Keratinocyte (primary cell): ENCODE measurements around the gene GOLGA6L2. TPM values are rescaled to one million over a fixed set of nuclear protein-coding genes. Genes with fewer than 3 reads are reported as not detected.

Experiments used
- DNase-seq: peaks from one replicate; pipeline ENCODE4 v3.0.0-alpha.2; 2011; ENCODE audit warnings: low read depth, missing footprints, low spot score
- FAIRE-seq: peaks from 2 replicates; lab custom pipeline; 2011; peaks lifted over from hg19 to GRCh38; lab: Jason Lieb, UNC
- H2AFZ ChIP-seq: 2 replicates; pipeline ENCODE4 v1.6.0; 2012; ENCODE audit warnings: low read length, control low read depth, inconsistent platforms; ENCODE audit not compliant: control insufficient read depth
- H3K27ac ChIP-seq: 2 replicates; pipeline ENCODE4 v1.5.1; 2011; ENCODE audit warnings: low read length; ENCODE audit not compliant: control insufficient read depth, insufficient read depth
- H3K27me3 ChIP-seq: 3 replicates; pipeline ENCODE4 v1.6.0; 2011; ENCODE audit warnings: low read length; ENCODE audit not compliant: control insufficient read depth, insufficient read depth; ENCODE audit errors: extremely low read depth
- H3K36me3 ChIP-seq, 2 experiments: 2 replicates in 1 of 2; 3 replicates in 1 of 2; pipeline ENCODE4 v1.5.1; 2011; ENCODE audit warnings: low read length in 2 of 2, mild to moderate bottlenecking in 1 of 2; ENCODE audit not compliant: control insufficient read depth in 2 of 2, insufficient read depth in 2 of 2; ENCODE audit errors: extremely low read depth in 1 of 2
- H3K4me1 ChIP-seq: 3 replicates; pipeline ENCODE4 v1.5.1; 2011; ENCODE audit warnings: low read length; ENCODE audit not compliant: control insufficient read depth, insufficient read depth; ENCODE audit errors: extremely low read depth
- H3K4me2 ChIP-seq: 3 replicates; pipeline ENCODE4 v1.6.0; 2011; ENCODE audit warnings: low read depth, low read length; ENCODE audit not compliant: control insufficient read depth, insufficient read depth; ENCODE audit errors: extremely low read depth
- H3K4me3 ChIP-seq, 3 experiments: fragments of 200-600 bp in 1 of 3; sonication (generic) in 1 of 3; 2 replicates in 2 of 3; 3 replicates in 1 of 3; pipeline ENCODE4 v1.5.1; 2011 to 2016; ENCODE audit warnings: low read length in 3 of 3, mild to moderate bottlenecking in 3 of 3, control low read depth in 2 of 3, inconsistent platforms in 1 of 3, low read depth in 1 of 3, mixed read lengths in 1 of 3, mixed run types in 1 of 3, moderate library complexity in 1 of 3; ENCODE audit not compliant: control insufficient read depth in 2 of 3, insufficient read depth in 2 of 3; ENCODE audit errors: extremely low read depth in 1 of 3
- H3K79me2 ChIP-seq: 2 replicates; pipeline ENCODE4 v1.6.0; 2012; ENCODE audit warnings: low read length; ENCODE audit not compliant: control insufficient read depth, insufficient read depth
- H3K9ac ChIP-seq: 3 replicates; pipeline ENCODE4 v1.6.0; 2011; ENCODE audit warnings: low read length; ENCODE audit not compliant: control insufficient read depth, insufficient read depth; ENCODE audit errors: extremely low read depth
- H3K9me1 ChIP-seq: 3 replicates; pipeline ENCODE4 v1.6.0; 2011; ENCODE audit warnings: low read length; ENCODE audit not compliant: control insufficient read depth, insufficient read depth; ENCODE audit errors: extremely low read depth
- H3K9me3 ChIP-seq: 2 replicates; pipeline ENCODE4 v1.5.1; 2012; ENCODE audit warnings: low read depth, low read length; ENCODE audit not compliant: control insufficient read depth
- H4K20me1 ChIP-seq: 3 replicates; pipeline ENCODE4 v1.6.0; 2011; ENCODE audit warnings: low read length; ENCODE audit not compliant: control insufficient read depth, insufficient read depth; ENCODE audit errors: extremely low read depth
- CTCF ChIP-seq, 3 experiments: IDR thresholded peaks in 1 of 3; conservative IDR thresholded peaks in 1 of 3; optimal IDR thresholded peaks in 1 of 3; 2 replicates in 2 of 3; 3 replicates in 1 of 3; pipeline versions ENCODE3 to v1.5.1; 2011; ENCODE audit warnings: low read length in 3 of 3, mild to moderate bottlenecking in 3 of 3, moderate library complexity in 2 of 3, control low read depth in 1 of 3, inconsistent platforms in 1 of 3; ENCODE audit not compliant: insufficient read depth in 2 of 3; ENCODE audit errors: extremely low read depth in 1 of 3
- EZH2 ChIP-seq: IDR thresholded peaks from one replicate; pipeline ENCODE4 v1.6.1; 2012; ENCODE audit warnings: inconsistent platforms, mild to moderate bottlenecking, low read length, moderate library complexity
- dilution Hi-C: fragments of 300-500 bp; cut with MboI; formaldehyde crosslinking; loops from one replicate; pipeline ENCODE4 v1.7.0; 2020; ENCODE audit warnings: low sequenced_read_pairs; ENCODE audit not compliant: extremely low pct_ligation_motif_present
- polyA plus RNA-seq, 5 experiments: library from polyadenylated mRNA; depleted of rRNA in 3 of 5; stranded (reverse) in 3 of 5; stranded (forward) in 1 of 5; unstranded in 1 of 5; fragments of >200 nt; gene quantifications; 1 replicate in 1 of 5; 2 replicates in 3 of 5; 3 replicates in 1 of 5; pipeline versions ENCODE4 v1.2.1 to v1.2.3, GENCODE V29; 2011 to 2012; ENCODE audit warnings: missing spikeins in 2 of 5, low read depth in 1 of 5, low replicate concordance in 1 of 5

Gene GOLGA6L2
- polyA plus RNA-seq, 1 donor (not counting 4 experiments of a cell fraction or from before 2014, with no cell fraction given), result not detected

- H3K4me2 ChIP-seq, result no peak overlapping the region
- H3K9me1 ChIP-seq, result no peaks in the 10 kb centered on the region
- H3K4me1 ChIP-seq, result no peaks in the 10 kb centered on the region
- no peaks in the 10 kb centered on the region for H3K36me3 ChIP-seq
- no peaks in the 10 kb centered on the region for H4K20me1 ChIP-seq
- H3K79me2 ChIP-seq, result no peaks in the 10 kb centered on the region
- FAIRE-seq (no peak), DNase-seq (no peak)
- no peak overlapping the region for H3K27ac ChIP-seq
- H2AFZ ChIP-seq, result no peak overlapping the region
- no peak overlapping the region for H3K4me3 ChIP-seq
- TF ChIP-seq EZH2 (no peak), CTCF (optimal IDR thresholded peaks at IDR 0.05 in 1 of 3, IDR thresholded peaks at IDR 0.05 in 1 of 3, conservative IDR thresholded peaks at IDR 0.05 in 1 of 3; ENCODE audit: extremely low read depth in 1 of 3, insufficient read depth in 2 of 3, low read length in 3 of 3) (no peak)
- dilution Hi-C loops, result no loop called here
- no peaks in the 10 kb centered on the region for H3K27me3 ChIP-seq
- H3K9ac ChIP-seq, result no peak overlapping the region
- H3K9me3 ChIP-seq, result peaks cover 6% of the 10 kb centered on the region
These were observed 5.8 kb downstream of the GOLGA6L2 start for GRCh38 chr15:23441204-23441603.

DNA sequence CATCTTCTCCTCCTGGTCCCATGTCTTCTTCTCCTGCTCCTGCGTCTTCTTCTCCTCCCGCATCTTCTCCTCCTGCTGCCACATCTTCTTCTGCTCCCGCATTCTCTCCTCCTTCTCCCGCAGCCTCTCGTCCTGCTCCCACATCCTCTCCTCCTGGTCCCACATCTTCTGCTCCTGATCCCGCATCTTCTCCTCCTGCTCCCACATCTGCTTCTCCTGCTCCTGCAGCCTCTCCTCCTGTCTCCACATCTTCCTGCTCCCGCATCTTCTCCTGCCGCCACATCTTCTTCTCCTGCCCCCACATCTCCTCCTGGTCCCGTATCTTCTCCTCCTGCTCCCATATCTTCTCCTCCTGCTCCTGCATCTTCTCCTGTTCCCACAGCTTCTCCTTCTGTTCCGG lies 6.4 kb downstream of the GOLGA6L2 start:
- dilution Hi-C loops, result no loop called here
- Histone ChIP-seq H3K9me3 (peaks cover 6% of the 10 kb centered on the region), H3K79me2 (no peaks in the 10 kb centered on the region), H3K4me3 (no peak overlapping the region), H3K27me3 (no peaks in the 10 kb centered on the region), H4K20me1 (no peaks in the 10 kb centered on the region), H3K9me1 (no peaks in the 10 kb centered on the region), H3K4me2 (no peak overlapping the region), H3K9ac (no peak overlapping the region), H3K27ac (no peak overlapping the region), H2AFZ (no peak overlapping the region), H3K36me3 (no peaks in the 10 kb centered on the region), H3K4me1 (no peaks in the 10 kb centered on the region)
- no peak for TF ChIP-seq EZH2
- TF ChIP-seq CTCF (optimal IDR thresholded peaks at IDR 0.05 in 1 of 3, IDR thresholded peaks at IDR 0.05 in 1 of 3, conservative IDR thresholded peaks at IDR 0.05 in 1 of 3; ENCODE audit: extremely low read depth in 1 of 3, insufficient read depth in 2 of 3, low read length in 3 of 3), result no peak
- FAIRE-seq (no peak), DNase-seq (no peak)
